ENCODE data around the gene RNF10.
"Not testable (repeated sequence)": the region's sequence is repeated elsewhere in the genome, so short reads cannot be mapped to it uniquely, and the experiment has no call there.

RNF10 gene

GRCh38 chr12:120599672-120600552, 65.8 kb downstream of the RNF10 start:
- H3K9me2 ChIP-seq (ENCODE audit: low read depth, low read length) = no peaks in the 10 kb centered on the region
- H3K27ac ChIP-seq (ENCODE audit: low read depth, low read length, poor library complexity, severe bottlenecking) = no peak overlapping the region
- H3K4me1 ChIP-seq (ENCODE audit: insufficient read depth, low read length, severe bottlenecking) = no peaks in the 10 kb centered on the region
- no peaks in the 10 kb centered on the region for H4K20me1 ChIP-seq (ENCODE audit: insufficient read depth, low read length)
- TF ChIP-seq CTCF (IDR thresholded peaks at IDR 0.05; ENCODE audit: low read length) (no peak), EZH2 (IDR thresholded peaks at IDR 0.05; ENCODE audit: borderline replicate concordance, low read length) (no peak)
- H2AFZ ChIP-seq (ENCODE audit: low read length) = no peak overlapping the region
- no peaks in the 10 kb centered on the region for H3F3A ChIP-seq (ENCODE audit: insufficient read depth, low read length)
- no peaks in the 10 kb centered on the region; the same call in 1 of the 2 replicates for H3K27me3 ChIP-seq (ENCODE audit: insufficient read depth, low read length)
- no peak overlapping the region for H3K4me3 ChIP-seq (ENCODE audit: low read depth, low read length, poor library complexity, severe bottlenecking)
- H3K9ac ChIP-seq (ENCODE audit: low read length) = no peak overlapping the region
- no peaks in the 10 kb centered on the region for H3K9me3 ChIP-seq (ENCODE audit: low read length)
- H3K4me2 ChIP-seq (ENCODE audit: low read length) = no peak overlapping the region
- no peaks in the 10 kb centered on the region for H3K36me3 ChIP-seq (ENCODE audit: insufficient read depth, low read length)
- H3K79me2 ChIP-seq (ENCODE audit: insufficient read depth, low read length) = no peaks in the 10 kb centered on the region

GRCh38 chr12:120602416-120602815, 68.3 kb downstream of the RNF10 start:
- not testable (repeated sequence) for H3K4me2 ChIP-seq (ENCODE audit: low read length); H3K27me3 ChIP-seq (ENCODE audit: insufficient read depth, low read length); H3K4me1 ChIP-seq (ENCODE audit: insufficient read depth, low read length, severe bottlenecking); H3K36me3 ChIP-seq (ENCODE audit: insufficient read depth, low read length); H4K20me1 ChIP-seq (ENCODE audit: insufficient read depth, low read length); H3K27ac ChIP-seq (ENCODE audit: low read depth, low read length, poor library complexity, severe bottlenecking); H3K9me2 ChIP-seq (ENCODE audit: low read depth, low read length); H3K9ac ChIP-seq (ENCODE audit: low read length); H3K79me2 ChIP-seq (ENCODE audit: insufficient read depth, low read length); H3K9me3 ChIP-seq (ENCODE audit: low read length); H3K4me3 ChIP-seq (ENCODE audit: low read depth, low read length, poor library complexity, severe bottlenecking); H2AFZ ChIP-seq (ENCODE audit: low read length); H3F3A ChIP-seq (ENCODE audit: insufficient read depth, low read length)

GRCh38 chr12:120610560-120610959, 76.4 kb downstream of the RNF10 start:
- Histone ChIP-seq H4K20me1 (ENCODE audit: insufficient read depth, low read length) (no peaks in the 10 kb centered on the region), H2AFZ (ENCODE audit: low read length) (no peak overlapping the region), H3K9me3 (ENCODE audit: low read length) (no peaks in the 10 kb centered on the region), H3K4me2 (ENCODE audit: low read length) (no peak overlapping the region), H3K79me2 (ENCODE audit: insufficient read depth, low read length) (no peaks in the 10 kb centered on the region), H3K4me3 (ENCODE audit: low read depth, low read length, poor library complexity, severe bottlenecking) (no peak overlapping the region), H3K36me3 (ENCODE audit: insufficient read depth, low read length) (no peaks in the 10 kb centered on the region), H3K9ac (ENCODE audit: low read length) (no peak overlapping the region), H3F3A (ENCODE audit: insufficient read depth, low read length) (no peaks in the 10 kb centered on the region), H3K9me2 (ENCODE audit: low read depth, low read length) (no peaks in the 10 kb centered on the region), H3K4me1 (ENCODE audit: insufficient read depth, low read length, severe bottlenecking) (no peaks in the 10 kb centered on the region), H3K27me3 (ENCODE audit: insufficient read depth, low read length) (no peaks in the 10 kb centered on the region), H3K27ac (ENCODE audit: low read depth, low read length, poor library complexity, severe bottlenecking) (no peak overlapping the region)
- TF ChIP-seq EZH2 (IDR thresholded peaks at IDR 0.05; ENCODE audit: borderline replicate concordance, low read length) (no peak), CTCF (IDR thresholded peaks at IDR 0.05; ENCODE audit: low read length) (no peak)

GRCh38 chr12:120611534-120611933, 77.4 kb downstream of the RNF10 start:
- H3K9me3 ChIP-seq (ENCODE audit: low read length); H3K4me3 ChIP-seq (ENCODE audit: low read depth, low read length, poor library complexity, severe bottlenecking); H3K27ac ChIP-seq (ENCODE audit: low read depth, low read length, poor library complexity, severe bottlenecking); H3K79me2 ChIP-seq (ENCODE audit: insufficient read depth, low read length); H3K4me2 ChIP-seq (ENCODE audit: low read length); H3K36me3 ChIP-seq (ENCODE audit: insufficient read depth, low read length); H3K9me2 ChIP-seq (ENCODE audit: low read depth, low read length); H3F3A ChIP-seq (ENCODE audit: insufficient read depth, low read length); H3K9ac ChIP-seq (ENCODE audit: low read length); H4K20me1 ChIP-seq (ENCODE audit: insufficient read depth, low read length); H2AFZ ChIP-seq (ENCODE audit: low read length); H3K27me3 ChIP-seq (ENCODE audit: insufficient read depth, low read length); H3K4me1 ChIP-seq (ENCODE audit: insufficient read depth, low read length, severe bottlenecking): not testable (repeated sequence)

Measured in OCI-LY1 (cell line).